NCI-H2171 (cell line): Measurements from ENCODE around the gene STX10.
A peak's percentile ranks its signal among the peaks of the same experiment; 100 is the strongest.

Experiments used
- DNase-seq: peaks from one replicate; lab custom pipeline; 2025; lab: John Stamatoyannopoulos, UW

The STX10 gene

DNA sequence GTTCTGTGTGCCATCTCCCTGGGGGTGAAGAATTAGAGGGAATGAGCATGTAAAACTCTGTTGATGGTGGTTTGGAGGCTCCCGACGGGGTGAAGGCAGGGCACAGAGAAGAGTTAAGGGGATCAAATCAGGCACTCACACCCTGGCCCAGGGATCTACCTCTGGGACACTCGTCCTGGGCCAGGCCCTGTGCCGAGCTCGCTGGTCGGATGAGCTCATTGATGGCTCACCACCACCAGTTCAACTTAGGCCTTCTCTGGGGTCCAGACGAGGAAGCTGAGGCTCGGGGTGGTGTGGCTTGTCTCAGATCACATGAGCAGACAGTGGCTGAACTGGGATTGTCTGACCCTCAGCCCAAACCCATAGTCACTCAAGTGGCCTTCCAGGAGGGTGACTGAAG is 30.5 kb downstream of the STX10 start:
- no peak for DNase-seq

DNA sequence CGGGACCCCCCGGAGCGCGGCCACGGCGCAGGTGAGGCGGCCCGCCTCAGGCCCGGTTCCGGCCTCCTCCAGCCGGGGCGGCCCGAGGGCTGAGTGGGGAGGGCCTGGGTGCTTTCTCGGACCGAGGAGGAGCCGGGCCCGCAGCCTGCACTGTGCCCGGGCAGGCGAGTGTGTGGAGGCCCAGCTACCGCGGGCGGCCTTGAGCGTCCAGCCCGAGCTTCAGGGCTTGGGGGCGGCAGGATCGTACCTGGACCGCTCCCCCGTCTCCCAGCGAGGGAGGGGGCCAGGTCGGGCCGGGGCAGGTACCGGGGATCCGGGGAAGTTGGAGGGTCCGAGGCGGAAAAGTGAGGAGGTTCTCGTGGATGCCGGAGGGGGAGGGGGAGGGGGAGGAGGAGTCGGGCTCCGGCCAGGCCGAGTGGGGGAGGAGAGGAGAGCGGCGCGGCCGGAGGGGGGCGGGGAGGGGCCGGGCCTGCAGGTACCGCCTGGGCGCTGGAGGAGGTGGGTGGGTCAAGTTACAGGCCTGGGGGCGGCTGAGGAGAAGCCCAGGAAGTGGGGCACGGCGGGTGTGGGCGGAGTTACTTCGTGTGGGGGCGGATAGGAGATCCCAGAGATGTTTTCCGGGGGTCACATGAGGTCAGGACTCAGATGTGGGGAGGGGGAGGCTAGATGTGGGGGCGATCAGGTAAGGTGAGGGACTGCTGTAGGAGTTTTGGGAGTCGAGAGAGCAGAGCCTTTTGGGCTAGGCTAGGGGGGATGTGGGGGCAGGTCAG is 31.6 kb downstream of the STX10 start:
- DNase-seq = peak; percentile 38

DNA sequence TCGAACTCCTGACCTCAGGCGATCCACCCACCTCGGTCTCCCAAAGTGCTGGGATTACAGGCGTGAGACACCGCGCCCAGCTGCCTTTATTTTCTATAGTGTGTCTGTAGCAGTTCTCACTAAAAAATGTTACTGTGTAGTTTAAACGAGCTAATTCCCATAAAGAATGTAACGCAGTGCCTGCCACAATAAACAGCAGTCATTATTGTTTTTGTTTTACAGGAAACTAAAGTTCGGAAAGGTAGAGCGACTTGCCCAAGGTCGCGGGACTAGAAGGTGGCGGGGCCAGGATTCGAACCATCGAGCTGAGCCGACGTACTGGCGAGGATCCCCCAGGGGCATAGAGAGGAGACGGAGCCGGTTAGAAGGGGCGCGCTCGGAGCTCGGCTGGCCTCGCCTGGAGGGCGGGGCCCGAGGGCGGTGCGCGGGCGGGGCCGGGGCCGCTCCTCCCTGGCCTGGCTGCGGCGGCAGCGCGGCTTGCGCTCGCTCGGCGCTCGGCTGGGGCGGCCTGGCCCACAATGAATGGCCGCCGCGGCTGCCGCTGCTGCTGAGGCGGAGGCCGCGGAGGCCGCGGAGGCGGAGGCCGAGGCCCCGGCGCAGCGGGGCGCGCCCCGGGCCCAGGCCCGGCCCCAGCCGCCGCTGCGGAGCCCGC is 32.3 kb downstream of the STX10 start, which contains the start of gene NACC1:
TSS of gene NACC1 (plus strand) at position 493 of the 652 bp plus-strand sequence. CDS start 16,944 bp downstream, outside the sequence.
- peak; percentile 92 for DNase-seq

DNA sequence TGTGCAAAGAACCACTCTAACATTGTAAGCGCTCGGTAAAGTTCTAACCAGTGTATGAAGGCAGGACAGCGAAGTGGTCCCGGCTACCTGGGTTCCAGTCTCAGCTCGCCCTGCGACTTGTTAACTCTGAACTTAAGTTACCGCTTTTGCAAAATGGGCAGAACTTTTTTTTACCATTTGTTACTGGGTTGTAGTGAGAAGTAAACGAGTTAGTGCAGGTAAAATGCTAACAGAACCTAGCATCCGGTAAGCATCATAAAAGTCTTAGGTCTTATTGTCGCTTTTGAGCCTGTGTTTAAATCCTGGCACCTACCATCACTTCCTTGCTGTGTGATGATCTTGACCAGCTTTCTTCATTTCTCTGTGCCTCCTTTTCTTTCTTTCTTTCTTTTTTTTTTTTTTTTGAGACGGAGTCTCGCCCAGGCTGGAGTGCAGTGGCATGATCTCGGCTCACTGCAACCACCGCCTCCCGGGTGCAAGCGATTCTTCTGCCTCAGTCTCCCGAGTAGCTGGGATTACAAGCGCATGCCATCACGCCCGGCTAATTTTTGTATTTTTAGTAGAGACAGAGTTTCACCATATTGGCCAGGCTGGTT is 32.9 kb downstream of the STX10 start:
- DNase-seq = no peak

DNA sequence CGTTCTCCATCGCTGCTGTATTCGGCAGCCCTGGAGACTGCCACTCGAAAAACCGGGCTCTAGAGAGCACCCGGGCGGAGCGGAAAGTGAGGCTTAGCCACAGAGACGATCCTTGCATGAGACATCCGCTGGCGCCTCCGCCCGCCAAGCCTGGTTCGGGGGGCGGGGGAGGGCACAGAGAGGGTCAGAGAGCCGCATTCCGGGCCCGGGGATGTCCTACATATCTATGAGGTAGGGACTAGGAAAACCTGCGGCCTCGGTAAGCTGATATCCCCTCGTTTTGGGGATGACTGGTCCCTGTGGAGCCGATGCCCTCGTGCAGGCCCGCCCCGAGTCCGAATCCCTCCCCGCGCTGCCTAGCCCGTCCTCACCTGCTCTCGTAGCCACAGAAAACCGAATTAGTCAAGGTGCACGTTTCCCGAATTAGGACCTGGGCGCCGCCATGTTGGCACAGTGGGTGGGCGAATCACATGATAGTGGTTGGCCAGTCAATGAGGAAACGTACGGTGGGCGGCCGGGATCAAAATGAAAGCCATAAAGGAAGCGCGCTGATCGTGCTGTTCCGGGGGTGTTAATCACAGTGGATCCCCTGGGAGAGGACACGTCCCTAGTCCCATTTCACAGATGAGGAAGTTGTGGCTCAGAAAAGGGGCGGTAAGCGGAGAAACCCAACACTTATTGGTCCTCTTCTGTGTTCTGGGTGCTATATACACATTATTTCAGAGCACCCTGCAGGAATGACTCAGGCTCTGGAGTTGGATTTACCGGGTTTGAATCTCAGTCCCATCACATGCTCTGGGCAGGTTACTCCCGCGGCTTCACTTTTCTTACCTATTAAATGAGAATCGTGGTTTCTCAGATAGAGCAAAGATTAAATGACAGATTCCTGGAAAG is 33.6 kb downstream of the STX10 start, which contains the start of gene TRMT1:
TSS of gene TRMT1 (minus strand) at position 459 of the 894 bp plus-strand sequence. CDS start at position 118, 341 bp downstream.
- DNase-seq = peak; percentile 94

DNA sequence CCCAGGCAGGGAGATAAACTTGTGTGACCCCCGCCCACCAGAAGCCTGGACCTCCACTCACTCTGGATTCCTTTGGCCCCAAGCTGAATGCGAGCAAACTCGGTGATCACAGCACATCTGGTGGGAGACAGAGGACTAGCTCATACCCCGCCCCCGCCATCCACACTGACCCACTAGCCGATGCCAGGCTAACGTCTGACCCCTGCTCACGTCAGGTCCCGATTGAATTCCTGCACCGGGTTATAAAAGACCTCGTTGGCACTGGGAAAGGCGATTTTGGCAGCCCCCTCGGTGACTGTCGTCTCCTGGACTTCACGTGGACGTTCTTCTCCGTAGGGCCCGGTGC is 34.3 kb downstream of the STX10 start:
- DNase-seq = no peak

DNA sequence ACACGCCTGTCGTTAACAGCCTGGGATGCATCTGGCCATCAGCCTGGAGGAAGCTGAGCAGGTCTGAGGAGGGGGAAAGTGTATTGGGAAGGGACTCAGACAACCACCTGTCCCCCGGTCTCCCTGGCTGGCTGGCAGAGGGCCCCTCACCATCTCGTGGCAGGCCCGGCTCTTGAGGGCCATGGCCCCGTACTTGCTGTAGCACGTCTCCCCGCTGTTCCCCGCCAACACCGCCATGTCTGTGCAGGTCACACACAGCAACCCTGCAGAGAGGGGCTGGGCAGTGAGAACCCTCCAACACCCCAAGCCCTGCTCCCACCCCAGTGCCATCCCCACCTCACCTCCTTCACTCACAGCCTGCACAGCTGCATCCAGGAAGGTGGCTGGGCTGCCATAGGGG is 37.6 kb downstream of the STX10 start:
- no peak for DNase-seq

DNA sequence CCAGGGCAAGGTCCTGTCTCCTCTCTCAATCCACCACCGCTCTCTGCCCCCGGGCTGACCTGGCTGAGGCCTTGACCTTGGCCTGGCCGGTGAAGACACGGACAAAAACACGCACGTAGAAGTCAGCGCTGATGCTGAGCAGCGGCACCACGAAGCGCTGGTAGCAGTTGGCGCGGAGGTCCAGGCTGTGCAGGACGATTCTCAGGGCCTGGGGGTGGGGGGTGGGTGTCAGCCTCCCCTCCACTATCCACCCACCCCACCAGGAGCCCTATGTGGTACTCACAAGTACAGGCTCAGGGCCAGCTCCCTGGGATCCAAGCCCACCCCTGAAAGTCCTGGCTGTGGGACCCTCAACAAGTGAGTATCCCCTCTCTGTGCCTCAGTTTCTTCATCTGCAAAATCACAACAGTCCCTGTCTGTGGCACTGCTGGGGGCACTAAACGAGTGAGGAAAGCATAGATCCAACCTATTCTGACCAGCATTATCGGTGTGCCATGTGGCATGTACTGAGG is 40.0 kb downstream of the STX10 start:
- DNase-seq = no peak

DNA sequence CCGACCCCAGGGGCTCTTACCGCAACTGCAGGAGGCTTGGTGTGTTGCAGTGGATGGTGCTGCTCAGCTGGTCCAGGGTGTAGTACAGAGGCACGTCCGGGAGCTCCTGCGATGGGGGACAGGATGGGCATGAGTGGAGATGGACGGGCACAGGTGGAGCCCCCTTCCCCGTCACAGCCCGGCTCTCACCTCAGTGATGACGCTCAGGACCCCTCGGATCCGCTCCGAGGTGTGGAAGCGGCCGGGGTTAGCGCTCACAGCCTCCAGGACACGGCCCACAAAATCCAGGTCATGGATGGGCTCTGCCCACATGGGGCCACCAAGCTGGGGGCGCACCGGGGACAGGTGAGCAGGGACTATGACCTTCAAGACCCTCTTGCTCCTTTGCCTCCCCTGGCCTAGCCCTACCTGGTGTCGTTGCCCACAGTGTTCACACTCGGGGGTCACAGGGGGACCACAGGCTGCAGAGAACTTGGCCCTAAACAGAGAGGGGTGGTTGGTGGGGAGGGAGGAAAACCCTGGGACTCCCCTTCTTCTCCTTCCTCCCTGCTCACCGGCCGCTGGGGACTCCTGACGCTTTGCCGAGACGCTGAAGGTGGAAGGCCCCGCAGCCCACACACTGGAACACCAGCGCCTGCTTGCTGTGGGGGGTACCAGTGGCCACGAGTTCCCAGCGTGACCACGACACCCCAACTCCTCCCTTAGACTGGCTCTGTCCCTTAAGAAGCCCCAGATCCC is 40.6 kb downstream of the STX10 start:
- no peak for DNase-seq

DNA sequence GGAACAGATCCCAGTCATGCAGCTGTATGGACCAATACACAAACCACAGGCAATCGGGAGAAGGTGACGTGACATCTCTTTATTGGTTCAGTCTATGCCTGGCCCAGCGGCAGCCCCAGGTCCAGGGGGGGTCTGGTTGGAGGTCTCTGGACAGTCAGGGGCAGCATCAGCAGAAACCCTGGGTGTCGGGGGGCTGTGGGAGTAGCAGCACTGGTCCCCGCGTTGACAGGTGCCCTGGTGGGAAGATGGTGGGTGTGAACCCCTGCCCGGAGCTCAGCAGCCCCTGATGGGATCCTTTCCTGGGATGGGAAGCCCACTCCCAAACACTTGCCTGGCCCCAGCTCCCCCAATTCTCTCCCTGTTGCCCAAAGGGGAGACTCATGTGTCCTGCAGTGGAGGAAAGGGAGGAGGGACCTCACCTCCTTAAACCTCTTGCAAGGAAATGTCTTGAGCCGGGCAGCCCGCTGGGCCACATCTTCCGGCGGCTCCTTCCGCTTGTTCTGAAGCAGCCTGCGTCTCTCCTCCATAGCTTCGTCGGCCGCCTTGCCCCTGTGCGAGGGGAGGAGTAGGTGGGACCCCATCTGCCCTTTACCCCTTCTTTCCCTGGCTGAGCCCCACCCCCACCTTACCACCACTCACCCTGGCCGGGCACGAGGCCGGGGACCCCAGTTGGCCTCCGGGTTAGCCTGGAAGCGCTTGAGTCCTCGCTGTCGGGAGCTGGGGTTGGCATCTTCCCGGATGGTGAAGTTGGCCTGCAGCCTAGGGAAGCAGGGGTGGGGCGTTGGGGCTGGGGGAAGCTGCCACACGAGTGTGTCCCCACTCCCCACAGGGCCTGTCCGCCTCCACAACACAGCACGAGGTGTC is 45.1 kb downstream of the STX10 start:
- DNase-seq = no peak

DNA sequence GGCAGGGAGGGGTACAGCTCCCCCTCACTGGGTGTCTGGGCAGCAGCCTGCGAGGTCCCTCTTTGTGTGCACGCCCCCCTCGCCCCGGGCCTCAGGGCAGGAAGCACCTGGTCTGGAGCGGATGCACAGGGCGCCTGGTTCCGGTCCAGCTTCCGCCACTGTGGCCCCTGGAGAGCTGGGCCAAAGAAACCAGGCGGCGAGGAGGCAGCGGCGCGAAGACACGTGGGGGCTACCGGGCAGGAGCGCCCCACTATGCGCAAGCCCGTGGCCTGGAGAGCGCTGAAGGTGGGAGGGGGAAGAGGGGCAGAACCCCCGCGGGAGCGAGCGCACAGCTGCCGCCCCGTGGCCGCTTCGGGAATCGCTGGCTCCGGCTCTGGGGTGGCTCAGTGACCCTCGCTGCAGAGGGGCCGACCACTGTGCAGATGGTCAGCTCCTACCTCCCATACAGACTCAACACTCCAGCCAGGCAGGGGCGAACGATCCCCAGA is 45.8 kb downstream of the STX10 start:
- no peak for DNase-seq

DNA sequence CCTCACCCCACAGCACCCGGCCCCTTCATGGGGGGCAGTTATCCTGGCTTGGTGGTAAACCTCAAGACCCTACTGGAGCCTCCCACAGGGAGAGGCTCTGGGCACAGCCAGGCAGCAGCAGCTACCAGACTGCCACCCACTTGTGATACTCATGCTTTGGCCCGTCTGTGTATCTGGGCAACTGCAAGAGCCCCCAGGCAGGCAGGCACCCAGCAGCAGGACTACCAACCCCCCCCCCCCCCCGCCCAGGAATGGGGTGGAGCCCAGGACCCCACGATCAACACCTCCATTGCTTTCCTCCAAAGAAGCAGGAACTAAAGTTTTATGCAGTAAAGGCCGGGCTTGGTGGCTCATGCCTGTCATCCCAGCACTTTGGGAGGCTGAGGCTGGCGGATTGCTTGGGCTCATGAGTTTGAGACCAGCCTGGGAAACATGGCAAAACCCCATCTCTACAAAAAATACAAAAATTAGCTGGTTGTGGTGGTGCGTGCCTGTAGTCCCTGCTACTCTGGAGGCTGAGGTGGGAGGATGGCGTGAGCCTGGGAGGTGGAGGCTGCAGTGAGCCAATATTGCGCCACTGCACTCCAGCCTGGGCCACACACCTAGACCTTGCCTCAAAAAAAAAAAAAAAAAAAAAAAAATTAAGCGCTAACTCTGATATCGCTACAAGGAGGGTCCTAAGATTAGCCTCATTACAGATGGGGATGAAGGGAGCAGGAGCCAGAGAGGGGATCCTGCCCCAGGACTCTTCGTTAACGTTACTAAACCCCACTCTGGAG is 46.4 kb downstream of the STX10 start:
- DNase-seq = no peak

DNA sequence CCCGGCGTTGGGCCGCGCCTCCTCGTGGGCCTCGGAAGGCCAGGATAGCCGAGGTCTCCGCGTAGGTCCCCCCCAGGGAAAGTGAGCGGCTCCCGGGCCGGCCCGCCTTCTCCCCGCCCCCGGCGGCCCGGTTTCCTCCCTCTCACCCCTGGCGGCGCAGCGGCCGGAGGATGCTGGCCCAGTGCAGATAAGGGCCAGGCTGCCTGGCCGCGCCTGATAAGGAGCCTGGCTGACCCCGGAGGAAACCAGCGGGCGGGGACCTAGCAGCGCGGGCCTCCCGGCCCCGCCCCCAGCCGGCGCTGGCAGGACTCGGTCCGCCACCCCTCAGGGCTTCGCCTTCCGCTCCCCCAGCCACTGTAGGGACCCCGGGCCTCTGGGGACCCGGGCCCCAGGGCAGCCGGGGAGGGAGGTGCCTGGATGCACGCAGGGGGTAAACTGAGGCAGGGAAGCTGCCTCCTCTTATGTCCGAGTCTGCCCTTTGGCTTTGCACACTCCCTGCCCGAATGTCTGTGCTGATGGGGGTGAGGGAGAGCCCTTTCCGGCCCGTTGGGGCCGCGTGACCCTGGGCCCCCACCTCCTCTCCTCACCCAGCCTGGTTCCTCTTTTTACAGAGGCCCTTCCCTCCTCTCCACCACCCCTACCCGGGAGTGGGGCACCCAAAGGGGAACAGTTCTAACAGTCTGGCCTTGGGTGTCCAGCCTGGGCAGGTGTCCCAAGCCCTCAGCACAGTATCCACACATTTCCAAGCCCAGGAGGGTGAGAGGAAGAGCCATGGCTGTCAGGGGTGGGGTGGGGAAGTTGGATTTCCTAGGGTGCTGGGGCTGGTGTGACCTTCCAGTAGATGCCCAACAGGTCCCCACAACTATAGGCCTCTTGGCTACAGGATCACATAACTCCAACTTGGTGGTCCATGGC is 47.3 kb downstream of the STX10 start, which contains the start of gene LYL1:
TSS of gene LYL1 (minus strand) at position 193 of the 915 bp plus-strand sequence. CDS start 1,687 bp downstream, outside the sequence.
- no peak for DNase-seq

DNA sequence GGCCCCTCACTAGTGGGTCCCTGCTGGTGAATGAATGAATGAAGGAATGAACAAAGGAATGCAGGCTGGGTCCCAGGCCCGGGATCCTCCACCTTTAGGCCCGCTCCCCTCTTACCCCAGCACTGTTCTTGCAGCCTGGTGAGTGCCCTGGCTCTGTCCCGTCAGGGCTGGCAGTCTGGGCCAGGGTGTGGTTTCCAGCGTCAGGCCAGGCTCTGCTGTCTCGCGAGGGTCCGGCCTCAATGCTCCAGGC is 47.8 kb downstream of the STX10 start:
- DNase-seq = no peak

DNA sequence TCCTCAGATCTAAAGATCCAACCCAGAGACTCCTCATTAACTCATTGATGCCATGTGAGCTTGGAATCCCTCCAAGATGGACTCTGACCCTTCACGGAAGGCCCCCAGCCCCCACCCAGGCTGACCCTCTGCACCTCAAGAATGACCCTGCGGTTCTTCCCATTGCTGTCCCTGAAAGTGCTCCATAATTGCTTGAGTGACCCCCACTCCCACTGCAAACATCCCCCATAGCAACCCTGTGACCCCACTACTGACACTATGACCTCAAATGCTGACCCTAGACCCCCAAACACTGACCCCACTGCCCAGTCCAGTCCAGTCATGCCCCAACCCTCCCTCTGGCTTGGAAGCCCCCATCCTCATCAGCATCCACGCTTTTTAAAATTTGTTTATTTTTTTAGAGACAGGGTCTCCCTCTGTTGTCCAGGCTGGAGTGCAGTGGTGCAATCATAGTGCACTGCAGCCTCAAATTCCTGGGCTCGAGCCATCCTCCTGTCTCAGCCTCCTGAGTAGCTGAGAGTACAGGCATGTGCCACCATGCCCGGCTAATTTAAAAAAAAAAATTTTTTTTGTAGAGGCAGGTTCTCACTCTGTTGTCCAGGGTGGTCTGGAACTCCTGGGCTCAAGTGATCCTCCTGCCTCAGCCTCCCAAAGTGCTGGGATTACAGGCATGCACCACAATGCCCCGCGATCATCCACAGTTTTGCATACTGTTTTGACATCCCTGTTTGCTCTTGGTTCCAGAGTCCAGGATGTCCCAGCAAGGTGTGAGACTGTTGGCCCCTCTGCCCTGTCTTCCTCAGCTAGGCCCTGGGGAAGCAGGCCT is 48.4 kb downstream of the STX10 start:
- no peak for DNase-seq

DNA sequence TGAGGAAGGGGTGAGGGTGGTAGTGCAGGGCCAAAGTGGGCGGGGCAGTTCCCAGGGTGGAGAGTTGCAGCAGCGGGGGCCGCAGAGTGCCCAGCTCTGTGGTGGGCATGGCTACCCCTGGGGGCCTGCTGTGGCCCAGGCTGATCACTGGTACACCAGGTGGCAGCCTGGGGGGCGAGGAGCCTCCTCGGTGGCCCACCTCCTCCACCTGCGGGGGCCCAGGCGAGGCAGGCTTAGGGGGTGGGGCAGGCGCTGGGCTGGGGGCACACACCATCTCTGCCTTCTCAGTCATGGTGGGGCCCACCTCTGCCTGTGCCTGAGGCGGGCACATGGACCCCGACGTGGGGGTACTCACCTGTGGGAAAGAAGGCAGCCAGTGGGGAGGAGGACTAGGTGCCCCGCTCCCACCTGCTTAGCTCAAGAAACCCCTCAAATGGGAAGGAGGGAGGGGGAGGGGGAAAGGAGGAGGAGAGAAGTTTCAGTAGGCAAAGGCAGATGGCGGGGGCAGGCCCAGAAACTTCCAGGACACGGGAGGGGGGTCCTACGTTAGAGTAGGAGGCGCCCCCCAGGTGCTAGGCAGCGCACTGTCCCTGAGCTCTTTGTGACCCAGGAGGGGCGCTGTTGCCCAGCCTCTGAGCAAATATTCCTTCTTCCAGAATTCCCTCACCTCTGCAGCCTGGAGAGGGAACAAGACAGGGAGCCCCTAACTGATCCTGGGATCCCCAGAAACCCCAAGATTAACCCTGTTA is 49.2 kb downstream of the STX10 start:
- DNase-seq = no peak
